Occipital lobe (tissue), 1 donor: Measurements from ENCODE around the gene HSFX4. TPM values are rescaled to one million over a fixed set of nuclear protein-coding genes. Genes with fewer than 3 reads are reported as not detected.

Experiments used
- total RNA-seq: library from RNA; depleted of rRNA; stranded (reverse); fragments of >200 nt; gene quantifications from one replicate; pipeline ENCODE4 v1.2.3, GENCODE V29; 2014

Gene HSFX4
- total RNA-seq, 1 donor from 2014 or later = not detected

Other genes with a start within 250 kb of the HSFX4 start
- gene MAGEA11, start 217.5 kb upstream of the HSFX4 start, total RNA-seq = not detected
- 1.7 TPM for gene HSFX1, start 155.5 kb upstream of the HSFX4 start, total RNA-seq
- not detected for gene MAGEA9, start 147.6 kb upstream of the HSFX4 start, total RNA-seq
- not detected for gene MAGEA8, start 48.4 kb upstream of the HSFX4 start, total RNA-seq
- gene EOLA2, start 8.9 kb downstream of the HSFX4 start, total RNA-seq = 11.4 TPM